NCI-H82 treated with DMSO at 0.1 percent for 48 hours (cell line): Measurements from ENCODE around the gene SIX1.
A peak's percentile ranks its signal among the peaks of the same experiment; 100 is the strongest.

Experiments
- DNase-seq: peaks from one replicate; lab custom pipeline; 2025; ENCODE audit not compliant: unreplicated experiment; lab: John Stamatoyannopoulos, UW

SIX1 gene

DNA sequence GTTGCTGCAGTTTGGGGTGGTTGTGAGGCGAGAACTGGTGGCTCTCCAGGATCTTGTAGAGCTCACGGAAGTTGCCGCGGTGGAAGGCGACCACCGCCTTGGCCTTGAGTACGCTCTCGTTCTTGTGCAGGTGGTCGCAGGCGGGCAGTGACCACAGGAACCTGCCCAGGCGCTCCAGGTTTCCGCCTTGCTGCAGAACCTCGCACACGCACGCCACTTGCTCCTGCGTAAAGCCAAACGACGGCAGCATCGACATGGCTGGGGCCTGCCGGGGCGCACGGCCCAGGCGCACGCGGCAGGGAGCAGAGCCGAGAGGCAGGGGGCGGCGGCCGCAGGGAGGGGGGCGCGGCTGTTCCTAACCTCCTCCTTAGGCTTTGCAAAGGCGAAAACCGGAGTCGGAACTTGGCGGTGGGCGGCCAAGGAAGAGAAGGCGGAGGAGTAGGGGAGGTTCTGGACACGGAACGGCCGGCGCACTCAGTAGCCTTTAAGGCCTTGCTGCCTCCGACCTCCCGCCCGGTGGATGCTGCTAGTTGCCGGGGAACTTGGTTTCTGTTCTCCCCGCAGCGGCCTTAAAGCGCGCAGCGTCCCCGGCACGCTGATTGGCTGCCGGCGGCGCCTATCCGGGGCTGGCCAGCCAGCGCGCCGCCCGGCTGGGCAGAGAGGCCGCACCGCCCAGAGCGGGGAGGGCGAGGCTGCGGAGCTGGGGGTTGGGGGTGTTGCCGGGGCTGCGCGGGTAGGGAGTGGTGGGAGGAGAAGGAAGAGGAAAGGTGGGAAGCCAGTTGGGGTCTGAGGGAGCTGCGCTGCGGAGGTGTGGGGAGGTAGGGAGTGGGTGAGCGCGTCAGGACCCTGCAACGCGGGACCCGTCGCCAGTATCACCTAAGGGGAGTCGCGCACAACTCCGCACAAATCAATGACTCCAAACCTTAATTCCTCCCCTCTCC lies at the start of gene SIX1:
SIX1 (minus strand) TSS at position 544 of the 941 bp plus-strand sequence; CDS start at position 256, 288 bp downstream.
- DNase-seq, result peak; percentile 53

DNA sequence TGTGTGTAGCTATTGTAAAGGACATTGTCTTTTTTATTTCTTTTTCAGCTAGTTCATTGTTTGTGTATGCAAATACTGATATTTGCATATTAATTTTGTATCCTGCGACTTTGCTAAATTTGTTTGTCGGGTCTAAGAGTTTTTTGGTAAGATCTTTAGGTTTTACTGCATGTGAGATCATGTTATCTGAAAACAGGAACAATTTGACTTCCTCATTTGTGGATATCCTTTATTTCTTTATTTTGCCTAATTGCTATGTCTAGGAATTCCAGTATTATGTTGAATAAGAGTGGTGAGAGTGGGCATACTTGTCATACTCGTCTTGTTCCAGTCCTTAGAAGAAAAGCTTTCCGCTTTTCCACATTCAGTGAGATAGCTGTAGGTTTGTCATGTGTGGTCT lies 46.0 kb upstream of the SIX1 start:
- DNase-seq, result no peak

DNA sequence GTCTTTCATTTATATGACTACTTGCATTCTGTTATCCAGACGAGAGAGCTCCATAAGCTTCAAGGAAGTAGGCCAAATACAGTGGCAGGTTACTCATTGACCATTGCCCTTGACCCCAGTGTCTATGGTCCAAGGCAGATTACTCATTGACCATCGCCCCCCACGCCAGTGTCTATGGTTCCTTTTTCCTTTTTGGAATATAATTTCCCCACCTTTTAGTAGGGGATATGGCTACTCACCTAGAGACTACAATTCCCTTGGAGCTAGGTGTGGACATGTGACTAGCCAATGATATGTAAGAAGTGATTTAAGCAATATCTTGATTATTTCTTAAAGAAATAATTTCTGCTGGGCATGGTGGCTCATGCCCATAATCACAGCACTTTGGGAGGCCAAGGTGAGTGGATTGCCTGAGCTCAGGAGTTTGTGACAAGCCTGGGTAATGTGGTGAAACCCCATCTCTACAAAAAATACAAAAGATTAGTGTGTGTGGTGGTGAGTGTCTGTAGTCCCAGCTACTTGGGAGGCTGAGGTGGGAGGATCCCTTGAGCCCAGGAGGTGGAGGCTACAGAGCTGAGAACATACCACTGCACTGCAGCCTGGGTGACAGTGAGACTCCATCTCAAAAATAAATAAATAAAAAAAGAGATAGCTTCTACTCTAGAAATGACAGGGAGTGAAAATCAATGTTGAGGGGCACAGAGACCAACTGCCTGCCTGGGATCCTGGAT lies 42.3 kb upstream of the SIX1 start:
- DNase-seq, result no peak

DNA sequence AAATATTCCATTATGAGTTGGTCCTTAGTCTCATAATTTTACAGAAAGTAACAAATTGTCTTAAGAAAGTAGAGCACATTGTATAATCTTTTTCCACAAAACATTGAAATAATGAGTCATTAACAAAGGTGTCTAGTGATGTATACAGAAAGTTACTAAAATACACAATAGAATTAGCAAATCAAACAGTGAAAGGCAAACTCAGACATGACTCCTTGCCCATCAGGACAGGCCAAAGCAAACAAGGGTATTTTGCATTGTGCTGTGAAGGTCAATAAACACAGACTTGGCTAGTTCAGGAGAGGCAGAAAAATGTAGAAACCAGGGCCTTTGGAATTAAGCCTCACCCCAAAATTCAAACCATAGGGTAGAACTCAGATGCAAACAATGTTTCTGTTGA lies 37.6 kb upstream of the SIX1 start:
- no peak for DNase-seq

DNA sequence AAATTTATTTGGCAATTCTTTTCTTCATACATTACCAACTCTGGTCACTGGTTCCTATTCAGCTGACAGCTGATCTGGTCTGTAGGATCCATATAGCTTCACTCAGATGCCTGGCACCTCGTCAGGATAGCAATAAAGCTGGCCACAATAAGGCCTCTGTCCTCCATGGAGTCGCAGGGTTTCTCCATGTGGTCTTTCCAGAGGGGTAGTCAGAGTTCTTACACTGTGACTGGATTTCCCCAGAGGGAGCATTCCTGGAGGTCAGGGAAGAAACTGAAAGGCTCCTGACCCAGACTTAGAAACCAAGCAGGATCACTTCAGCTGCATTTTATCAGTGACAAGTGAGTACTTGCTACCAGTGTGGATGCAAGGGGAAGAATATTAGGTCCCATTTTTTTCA lies 34.9 kb upstream of the SIX1 start:
- DNase-seq, result no peak

DNA sequence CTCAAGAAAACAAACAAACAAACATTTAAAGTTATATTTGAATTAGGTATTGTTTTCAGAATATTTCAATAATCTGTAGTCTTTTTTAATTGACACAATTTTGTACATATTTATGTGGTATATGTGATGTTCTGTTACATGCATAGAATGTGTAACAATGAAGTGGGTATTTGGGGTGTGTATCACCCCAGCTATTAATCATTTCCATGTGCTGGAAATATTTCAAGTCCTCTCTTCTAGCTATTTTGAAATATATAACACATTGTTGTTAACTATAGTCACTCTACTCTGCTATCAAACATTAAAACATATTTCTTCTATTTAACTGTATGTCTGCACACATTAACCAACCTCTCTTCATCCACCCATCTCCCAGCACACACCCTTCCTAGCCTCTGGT lies 32.0 kb upstream of the SIX1 start:
- no peak for DNase-seq

DNA sequence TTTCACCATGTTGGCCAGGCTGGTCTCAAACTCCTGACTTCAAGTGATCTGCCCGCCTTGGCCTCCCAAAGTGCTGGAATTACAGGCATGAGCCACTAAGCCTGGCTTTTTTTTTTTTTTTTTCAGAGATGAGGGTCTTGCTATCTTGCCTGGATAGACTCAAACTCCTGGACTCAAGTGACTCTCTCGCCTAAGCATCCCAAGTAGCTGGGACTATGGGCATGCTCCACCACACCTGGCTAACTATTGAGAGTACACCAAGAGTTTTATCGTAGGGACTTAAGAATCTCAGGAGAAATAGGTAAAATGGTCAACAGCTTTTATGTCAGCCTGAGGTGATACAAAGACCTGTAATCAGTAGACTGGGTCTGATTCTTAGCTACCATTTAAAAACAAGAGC lies 31.2 kb upstream of the SIX1 start:
- no peak for DNase-seq

DNA sequence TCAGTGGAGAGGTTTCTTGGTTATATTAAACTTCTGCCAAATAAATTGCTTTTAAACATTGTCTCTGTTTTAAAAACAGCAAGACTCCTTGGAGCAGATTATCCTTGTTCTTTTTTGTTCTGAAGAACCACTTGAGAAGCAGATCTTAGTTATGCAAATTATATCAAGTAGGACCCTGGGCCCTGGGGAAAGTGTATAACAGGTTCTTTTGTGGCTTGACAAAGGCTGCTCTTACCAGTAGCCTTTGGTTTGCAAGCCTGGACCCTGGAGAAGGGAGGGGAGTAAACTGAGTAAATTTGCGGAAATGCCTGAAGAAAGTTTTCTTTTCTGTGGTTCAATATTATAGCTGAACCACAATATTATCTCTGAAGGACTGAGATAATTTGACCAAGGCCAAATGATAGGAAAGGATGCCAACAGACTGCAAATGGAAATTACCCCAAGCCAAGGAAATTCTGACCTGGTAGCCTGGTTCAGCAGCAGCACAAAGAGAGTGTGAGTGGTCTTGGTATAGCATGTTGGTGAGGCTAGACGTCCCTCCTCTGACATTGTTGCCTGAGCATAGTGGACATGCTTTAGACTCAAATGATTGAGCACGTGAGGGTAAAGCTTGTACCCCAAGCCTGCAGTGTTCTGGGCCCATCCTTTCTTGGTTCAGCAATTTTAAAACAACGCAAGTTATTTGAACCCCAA lies 30.4 kb upstream of the SIX1 start:
- DNase-seq, result no peak

DNA sequence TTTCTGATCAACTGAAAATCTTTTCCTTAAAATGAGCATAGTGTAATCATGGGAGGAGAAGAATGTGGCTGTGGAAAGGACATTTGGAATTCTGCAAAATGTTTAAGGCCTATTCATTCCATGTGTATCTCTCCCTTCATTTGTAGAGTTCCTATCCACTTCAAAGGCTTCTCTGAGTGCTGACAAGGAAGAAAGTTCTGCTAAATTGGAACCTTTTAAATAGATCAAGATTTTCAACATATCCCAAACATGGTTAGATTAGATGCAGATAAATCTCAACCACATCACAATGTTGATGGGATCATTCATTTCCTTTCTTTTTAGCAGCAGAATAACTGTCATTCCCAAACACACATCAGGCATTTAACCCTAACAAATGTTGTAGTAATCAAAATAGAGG lies 28.4 kb upstream of the SIX1 start:
- no peak for DNase-seq

DNA sequence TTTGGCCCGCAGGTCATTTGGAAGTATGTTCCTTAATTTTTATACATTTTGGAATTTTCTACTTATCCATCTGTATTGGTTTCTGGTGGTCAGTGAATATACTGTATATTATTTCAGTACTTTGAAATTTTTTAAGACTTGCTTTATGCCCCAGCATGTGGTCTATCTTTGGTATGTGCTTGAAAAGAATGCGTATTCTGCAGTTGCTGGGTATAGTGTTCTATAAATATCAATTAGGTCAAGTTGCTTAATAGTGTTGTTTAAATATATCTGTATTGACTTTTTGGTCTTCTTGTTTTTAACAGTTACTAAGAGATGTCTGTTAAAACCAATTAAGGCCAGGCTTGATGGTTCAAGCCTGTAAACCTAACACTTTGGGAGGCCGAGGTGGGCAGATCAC lies 21.7 kb upstream of the SIX1 start:
- no peak for DNase-seq

DNA sequence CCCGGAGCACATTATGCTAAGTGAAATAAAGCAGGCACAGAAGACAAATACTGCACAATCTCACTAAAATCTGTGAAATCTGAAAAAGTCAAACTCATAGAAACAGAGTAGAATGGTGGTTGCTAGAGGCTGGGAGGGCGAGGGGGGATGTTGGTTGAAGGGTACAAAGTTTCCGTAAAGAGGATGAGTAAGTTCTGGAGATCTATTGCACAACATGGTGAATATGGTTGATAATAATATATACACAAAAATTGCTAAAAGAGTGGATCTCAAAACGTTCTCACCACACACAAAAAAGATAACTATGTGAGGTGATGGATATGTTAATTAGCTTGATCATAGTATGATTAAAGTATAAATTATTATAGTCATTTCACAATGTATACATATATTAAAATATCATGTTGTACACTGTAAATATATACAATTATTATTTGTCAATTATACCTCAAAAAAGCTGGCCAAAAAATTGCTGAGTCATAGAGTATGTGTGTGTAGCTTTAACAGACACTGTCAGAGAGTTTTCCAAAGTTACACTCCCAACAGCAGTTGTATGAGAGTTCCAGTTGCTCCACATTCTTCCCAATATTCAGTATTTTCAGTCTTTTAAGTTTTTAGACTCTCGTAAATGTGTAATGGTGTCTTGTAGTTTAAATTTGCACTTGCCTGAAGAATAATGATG lies 19.3 kb upstream of the SIX1 start:
- no peak for DNase-seq

DNA sequence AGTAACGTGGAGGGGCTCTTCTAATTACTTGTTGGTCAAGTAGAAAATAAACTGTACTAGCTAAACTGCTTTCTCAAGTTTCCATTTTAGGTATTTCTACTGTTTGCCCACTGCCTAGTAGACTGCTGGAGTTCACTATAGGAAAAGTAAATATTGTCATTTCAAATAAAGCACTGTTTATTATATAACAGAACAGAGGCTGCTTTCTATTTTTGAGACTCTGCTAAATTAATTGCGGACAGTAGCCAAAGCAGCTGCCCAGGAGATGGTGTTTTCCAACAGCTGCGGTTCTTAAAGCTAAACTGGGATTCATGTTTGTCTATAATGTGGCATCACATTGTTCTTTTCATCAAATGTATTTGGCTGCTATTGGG lies 15.9 kb upstream of the SIX1 start:
- no peak for DNase-seq

DNA sequence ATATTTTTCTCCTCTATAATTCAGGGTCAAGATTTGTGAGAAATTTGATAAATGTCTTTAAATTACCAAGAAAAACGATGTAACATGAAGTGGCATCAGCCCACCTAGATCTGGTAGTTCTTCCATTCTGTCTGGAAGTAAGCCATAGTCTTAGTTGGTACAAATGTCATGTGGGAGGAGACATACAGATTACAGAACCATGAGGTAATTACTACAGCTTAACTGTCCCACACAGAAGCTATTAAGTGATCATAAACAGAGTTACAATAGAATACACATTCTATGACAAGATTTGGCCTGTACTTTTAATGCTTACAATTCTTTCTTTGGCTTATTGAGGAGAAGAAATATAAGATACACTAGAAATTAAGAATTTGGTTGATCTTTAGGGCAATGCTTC lies 13.7 kb upstream of the SIX1 start:
- peak; percentile 22 for DNase-seq

DNA sequence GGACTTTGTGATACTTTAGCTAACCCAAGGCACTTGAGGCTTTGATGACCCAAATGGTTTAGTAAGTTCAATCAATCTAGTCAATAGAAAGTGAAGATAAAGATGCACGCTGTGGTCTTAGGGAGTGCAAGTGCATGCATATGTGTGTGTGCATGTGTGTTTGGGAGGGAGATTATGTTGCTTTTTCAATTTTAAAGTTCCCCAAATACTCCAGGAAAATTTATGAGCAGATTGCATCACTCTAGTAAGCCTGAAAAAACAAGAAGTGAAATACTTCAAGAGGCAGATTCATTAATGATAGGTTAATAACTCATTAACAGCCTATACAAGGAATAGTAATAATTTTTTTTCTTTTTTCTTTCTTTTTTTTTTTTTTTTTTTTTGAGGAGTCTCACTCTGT lies 12.4 kb upstream of the SIX1 start:
- DNase-seq, result no peak

DNA sequence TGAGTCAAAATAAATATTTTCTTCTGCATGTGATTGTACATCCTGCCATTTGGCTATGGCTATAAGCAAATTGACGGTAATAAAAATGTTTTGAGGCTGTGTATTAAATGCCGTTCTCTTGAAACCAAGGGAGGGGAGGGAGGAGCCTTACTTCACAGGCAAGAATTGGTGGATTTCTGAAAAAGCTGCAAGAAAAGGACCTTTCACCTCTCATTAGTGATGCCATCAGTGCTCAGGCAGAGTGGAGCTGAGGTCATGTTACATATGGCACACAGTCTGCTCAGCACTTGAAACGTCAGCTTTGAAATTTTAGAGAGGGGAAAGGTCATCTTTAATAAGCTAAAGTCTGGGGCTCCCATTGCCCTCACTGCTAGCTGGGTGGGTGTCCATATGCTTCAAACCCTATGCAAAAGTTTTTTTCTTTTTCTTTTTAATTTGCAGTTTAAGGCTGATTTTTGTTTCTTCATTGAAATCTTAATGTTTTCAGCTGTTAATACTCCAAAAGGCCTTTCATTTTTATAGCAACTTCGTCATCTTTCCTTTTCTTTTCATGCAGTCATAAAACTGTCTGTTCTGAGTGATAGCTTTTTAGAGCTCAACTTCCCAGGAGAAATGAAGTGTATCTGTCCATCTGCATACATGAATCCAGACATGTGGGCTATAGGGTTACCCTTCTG lies 9.8 kb upstream of the SIX1 start:
- DNase-seq, result peak; percentile 77

DNA sequence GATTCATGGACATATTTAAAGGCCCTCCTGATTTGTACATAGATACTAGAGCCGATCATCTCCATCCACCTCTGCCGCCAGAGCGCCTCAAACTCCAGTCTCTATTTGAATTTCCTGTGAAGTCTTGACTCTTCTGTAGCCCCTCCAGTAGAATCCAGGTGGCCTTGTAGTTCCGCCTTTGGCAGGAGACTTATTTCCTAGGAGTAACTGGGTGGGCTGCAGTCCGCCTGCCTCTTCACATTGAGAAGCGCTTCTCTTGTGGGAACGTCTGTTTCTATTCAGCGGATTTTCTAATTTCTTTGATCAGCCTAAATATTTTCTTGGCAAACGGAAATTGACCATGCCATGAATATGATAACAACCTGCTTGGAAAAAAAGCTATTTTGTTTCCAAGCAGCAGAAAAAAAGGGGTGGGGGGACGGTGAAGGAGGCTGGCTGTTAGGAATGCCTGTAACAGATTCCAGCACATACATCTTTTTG lies 9.0 kb upstream of the SIX1 start:
- no peak for DNase-seq

DNA sequence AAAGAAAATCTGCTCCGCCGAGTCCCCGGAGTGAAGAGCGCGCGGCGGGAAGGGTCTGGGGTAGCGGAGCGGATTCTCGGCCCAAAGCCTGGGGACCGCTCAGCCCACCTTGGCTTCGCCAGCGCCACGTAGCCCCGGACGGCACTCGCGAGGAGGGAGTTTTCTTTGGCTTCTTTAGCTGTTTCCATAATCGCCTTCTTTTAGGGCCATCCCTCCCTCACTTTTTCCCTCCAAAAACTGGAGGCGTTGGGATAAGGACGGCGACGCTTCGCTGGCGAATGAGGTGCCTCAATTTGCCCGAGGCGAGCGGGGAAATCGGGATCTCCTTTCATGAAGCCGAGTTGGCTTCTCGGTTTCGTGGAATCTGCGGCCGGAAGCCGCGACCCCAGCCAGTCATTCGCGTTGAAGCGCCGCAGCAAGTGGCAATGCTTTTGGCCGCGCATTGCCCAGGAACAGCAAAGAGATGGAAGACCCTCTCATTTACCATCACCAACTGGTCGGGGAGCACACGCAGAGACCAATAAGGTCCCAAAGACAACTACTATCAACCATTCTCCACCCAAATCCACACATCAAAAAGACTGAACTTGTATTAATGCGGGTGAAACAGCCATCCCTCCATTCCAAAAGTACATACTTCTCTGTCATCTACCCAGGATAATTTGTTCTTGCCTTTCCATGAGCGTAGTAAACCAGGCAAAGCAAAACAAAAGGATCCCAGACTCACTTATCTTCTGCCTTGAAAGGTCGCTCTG lies 8.4 kb upstream of the SIX1 start:
- DNase-seq, result no peak

DNA sequence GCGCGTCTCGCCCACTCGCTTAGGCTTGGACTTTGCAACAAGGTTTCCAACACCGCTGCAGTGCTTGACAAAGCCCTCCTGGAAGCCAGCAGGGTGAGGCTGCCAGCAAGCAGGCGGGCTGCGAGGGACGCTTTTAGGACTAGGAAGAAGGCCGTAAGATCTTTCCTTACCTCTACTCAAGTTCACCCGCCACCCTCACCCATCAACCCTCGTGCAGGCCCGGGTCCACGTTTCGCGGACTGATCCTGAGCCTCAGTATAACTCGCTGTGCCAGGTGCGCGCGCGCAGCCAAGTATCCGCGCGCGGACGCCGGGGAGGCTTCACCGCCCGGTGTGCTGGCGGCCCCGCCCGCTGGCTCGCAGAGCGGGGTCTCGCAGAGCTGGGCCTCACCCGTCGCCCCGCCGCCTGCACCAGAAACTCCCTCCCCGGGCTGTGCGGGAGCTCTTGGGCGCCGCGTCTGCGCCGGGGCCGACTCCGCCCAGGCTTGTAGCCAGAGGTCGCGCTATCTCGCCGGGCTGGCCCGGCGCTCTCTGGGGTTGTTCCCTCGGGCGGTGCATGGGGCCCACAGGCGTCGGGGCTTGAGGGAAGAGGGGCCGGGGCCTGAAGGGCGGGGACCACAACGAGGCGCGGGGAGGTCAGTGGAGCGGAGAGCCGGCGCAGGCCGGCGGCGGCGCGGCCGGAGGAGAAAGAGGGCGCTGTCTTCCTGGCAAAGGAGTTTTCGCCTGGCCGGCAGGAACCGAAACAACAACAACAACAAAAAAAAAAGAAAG lies 7.6 kb upstream of the SIX1 start:
- no peak for DNase-seq
